WI38 (cell line): ENCODE measurements around the gene NPHP1.
A peak's percentile ranks its signal among the peaks of the same experiment; 100 is the strongest.
"Not testable (repeated sequence)": the region's sequence is repeated elsewhere in the genome, so short reads cannot be mapped to it uniquely, and the experiment has no call there.

Experiments used
- H3K4me3 ChIP-seq: 2 replicates; pipeline ENCODE4 v1.5.1; 2011; ENCODE audit warnings: low read depth, mild to moderate bottlenecking, control low read depth, low read length
- CTCF ChIP-seq: IDR thresholded peaks from 2 replicates; pipeline ENCODE4 v1.5.1; 2012; ENCODE audit warnings: low read depth, mild to moderate bottlenecking, control low read depth, low read length

Gene NPHP1

DNA sequence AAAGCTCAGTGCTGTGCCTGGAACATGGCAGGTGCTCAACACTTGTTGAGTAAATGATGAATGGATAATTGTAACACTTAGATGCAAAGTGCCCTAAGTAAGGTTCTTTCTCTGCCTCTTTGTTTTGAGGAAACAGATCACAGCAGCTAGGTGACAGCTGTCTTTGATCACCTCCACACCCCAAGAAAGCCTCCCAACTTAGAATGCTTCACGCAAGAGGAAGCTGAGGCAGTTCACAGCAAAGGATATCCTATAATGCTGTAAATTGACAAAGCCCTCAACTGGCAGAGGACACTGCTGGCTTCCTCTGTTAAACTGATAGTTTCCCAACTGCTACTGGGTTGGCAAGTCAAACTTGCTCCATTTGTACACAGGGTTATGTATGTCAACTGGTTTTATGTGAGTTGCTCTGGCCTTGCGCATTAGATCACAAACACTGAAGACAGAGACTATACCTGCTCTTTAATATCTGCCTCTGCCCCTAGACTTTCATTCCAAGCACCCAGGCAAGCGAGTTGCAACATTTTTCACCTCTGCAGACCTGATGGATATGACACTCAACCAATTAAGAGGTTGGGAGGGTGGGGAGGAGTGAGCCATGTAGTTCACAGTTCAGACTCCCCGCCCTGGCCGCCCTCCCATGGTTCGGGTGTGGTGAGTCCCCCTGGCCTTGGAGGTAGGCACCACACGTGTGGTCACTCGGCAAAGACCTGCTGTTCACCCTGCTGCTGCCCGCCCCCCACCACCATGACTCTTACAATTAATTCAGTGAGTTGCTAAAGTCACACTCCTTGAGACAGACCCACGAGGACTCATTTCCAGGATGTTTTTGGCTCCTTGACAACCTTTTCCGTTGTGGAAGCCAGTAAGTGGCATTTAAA, 84.4 kb downstream of the NPHP1 start:
- no peak overlapping the region for H3K4me3 ChIP-seq
- TF ChIP-seq CTCF = no peak

- TF ChIP-seq CTCF = peak; percentile 40
- H3K4me3 ChIP-seq = no peak overlapping the region
These were observed 88.6 kb downstream of the NPHP1 start for GRCh38 chr2:110116033-110116710.

DNA sequence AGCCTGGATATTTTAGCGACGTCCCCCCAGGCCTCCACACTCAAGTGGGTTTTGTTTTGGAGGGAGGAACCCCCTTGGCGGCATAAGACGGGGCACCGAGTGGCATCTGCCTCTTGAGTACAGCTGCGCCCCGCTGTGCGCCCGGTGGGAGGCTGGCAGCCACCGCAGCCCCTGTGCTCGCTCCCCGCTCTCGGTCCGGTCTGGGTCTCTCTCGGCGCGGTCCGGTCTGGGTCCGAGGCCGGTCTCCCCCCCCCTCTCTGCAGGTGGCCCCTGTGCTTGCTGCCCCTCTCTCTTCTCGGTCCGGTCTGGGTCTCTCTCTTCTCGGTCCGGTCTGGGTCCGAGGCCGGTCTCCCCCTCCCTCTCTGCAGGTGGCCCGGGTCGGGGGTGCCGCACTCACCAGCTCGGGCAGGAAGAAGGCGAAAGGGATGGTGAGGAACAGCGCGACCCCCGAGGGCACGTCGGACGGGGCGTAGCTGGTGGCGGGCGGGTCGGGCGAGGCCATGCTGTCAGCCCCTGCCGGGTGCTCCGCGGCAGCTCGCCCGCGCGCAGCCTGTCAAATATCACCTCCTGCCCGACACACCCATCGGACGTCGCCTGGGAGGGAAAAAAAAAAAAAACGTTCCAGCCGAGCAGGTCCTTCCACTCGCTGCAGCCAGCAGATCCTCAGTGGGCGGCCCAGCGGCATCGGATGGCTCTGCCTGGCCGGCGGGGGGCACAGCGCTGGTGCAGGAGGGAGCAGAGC, 89.4 kb downstream of the NPHP1 start, which contains the start of gene MALL:
TSS of gene MALL (minus strand) at position 532 of the 742 bp plus-strand sequence. CDS start at position 502, 30 bp downstream.
- H3K4me3 ChIP-seq = no peak within 1 kb of the TSS

DNA sequence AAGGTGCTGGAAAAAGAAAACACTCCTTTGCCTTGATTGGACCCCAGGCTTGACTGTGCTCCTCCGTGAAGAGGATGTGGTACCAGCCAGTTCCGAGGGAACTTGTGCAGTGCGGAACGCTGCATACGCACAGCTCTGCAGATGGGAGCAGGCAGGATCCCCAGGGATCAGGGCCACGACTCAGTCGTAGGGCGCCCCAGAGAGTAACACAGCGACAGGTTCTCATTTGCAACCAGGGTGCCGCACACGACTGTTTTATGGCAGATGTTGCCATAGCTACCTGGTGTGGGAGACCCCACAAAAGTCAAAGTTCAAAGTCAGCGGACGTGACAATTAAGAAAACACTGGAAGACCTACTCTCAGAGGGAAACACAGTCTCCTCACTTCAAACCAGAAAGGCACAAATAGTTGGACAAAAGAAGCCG, 90.0 kb downstream of the NPHP1 start:
- H3K4me3 ChIP-seq = no peak overlapping the region
- TF ChIP-seq CTCF = no peak

More for the DNA sequence above, 89.4 kb downstream of the NPHP1 start, which contains the start of gene MALL:
- TF ChIP-seq CTCF = no peak

DNA sequence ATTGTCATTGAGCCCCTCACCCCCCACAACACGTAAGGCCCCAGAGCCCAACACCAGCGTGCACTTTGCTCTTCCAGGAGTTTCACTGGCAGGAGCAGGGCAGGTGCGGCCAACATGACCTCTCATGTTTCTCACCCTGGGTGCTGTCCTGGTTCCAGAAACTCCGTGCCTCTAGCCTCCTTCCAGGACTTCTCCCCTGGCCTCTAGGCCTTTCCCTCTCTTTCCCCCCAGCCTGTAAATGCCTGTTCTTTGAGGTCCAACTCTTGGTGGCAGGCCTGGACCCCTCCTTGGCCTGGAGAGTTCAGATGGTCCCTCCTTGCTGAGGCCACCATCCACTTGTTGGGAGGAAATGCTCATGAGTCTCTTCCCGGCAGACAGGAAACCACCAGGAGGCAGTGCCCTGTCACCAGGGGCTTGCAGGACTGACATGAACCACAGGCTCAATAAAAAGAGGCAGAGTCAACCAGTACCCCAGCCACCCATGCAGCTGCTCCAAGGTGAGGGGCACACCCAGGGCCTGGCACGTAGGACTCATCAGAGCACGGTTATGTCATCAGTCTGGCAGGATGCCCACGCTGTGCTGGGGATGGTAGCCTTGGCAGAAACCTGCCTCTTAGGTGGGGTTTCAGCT, 90.7 kb downstream of the NPHP1 start:
- no peak overlapping the region for H3K4me3 ChIP-seq
- TF ChIP-seq CTCF = no peak

DNA sequence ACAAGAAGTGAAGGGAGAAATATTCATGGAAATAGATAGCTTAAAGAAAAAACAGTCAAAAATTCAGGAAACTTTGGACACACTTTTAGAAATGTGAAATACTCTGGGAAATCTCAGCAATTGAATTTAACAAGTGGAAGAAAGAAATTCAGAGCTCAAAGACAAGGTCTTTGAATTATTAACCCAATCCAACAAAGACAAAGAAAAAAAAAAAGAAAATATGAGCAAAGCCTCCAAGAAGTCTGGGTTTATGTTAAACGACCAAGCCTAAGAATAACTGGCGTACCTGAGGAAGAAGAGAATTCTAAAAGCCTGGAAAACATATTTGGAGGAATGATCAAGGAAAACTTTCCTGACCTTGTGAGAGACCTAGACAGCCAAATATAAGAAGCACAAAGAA, 96.5 kb downstream of the NPHP1 start:
- not testable (repeated sequence) for H3K4me3 ChIP-seq
